Measurements from ENCODE around the gene ACE2.

ACE2 gene

DNA sequence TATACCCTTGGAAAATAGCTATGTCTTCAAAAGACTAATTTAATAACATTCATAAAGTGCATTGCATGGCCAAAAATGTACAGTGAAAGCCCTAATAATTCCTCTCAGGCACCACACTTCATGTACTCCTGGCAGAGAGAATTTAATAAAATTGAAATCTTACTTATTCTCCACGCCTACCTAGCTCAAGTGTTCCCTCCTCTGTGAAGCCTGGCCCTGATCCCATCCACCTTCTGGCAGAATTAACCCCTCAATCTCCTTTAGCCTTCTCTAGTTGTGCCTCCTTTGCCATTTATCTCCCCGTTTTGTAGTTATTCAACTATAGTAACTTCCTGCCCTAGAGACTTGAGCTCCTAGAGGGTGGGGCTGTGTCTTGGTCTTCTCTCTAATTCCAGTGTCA, 26.7 kb downstream of the ACE2 start:
- no peak for DNase-seq (ENCODE audit: low read depth)

DNA sequence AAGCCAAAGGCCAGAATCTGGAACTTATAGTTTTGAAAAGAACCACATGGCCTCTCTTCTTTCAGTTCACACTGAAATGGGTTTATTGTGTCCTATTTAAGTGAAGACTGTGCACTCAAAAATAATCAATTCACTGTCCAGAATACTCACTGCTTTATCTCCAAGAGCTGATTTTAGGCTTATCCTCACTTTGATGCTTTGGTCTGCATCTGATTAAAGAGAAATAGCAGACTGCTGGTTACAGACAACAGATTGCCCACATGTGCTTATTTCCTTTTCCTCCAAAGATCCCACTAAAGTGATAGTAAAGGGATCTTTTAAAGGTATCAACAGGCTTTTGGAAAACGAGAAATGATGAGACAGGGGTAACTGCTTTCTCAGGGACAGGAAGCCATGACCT, 30.6 kb downstream of the ACE2 start:
- DNase-seq (ENCODE audit: low read depth), result no peak

DNA sequence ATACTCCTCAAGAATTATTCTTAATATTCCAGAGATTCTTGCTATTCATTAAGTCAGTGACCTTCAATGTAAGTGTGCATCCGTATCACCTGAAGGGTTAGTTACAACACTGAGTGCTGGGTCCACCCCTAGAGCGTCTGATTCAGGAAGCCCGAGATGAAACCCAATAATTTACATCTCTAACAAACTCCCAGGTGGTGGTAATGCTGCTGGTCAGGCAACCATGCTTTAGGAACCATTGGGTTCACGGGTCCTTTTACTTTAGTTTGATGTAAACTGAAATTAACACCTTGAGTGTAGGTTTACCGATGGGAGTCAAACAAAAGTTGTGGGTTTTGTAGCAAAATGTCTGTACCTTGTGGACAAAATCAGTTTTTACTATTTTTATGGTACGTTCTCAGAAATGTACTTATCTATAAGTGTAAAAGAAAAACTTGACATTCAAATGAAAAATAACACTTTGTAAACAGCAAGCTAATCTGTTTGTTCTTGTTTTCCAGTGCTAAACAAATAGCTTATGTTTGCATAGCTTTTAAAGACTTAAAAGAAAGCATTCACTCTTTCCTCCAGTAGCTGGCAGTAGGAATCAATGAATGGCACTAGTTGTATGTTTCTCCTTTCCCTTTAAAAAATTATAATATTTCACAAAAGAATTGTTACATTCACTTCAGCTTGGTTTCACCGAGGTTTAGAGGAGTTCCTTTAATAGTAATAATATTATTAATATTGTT, 32.7 kb downstream of the ACE2 start:
- no peak for DNase-seq (ENCODE audit: low read depth)

DNA sequence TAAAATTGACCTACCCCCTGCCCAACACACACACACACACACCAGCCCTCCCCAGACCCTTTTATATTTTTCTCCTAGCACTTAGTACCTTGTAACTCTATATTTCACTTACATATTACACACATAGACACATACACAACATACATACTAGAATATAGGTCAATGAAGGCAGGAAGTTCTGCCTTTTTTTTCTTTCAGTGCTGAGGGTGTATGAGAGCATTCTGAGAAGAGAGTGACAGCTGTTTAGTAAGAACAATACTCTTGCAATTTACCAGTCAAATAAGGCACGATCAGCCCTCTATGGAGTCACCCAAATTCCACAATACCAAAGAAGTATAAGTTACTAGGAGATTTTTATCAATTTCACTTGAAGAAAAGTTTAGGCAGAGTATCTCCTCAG, 33.5 kb downstream of the ACE2 start:
- no peak for DNase-seq (ENCODE audit: low read depth)

DNA sequence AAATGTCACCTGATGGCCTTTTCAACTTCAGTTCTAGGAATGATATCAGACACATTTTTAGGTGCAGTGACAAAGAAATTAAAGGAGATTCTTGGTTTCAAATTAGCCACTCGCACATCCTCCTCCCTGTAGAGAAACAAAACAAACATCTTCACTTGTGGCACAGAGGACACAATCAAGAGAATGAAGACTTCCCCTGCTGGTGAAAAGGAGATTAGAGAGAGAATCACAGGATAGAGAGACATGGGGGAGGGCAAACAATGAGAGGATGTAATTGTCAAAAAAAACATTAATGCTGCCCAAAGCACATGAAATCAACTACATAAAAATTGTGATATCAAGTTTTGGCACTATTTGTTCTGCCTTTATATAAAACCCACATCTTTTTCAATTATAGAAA, 34.5 kb downstream of the ACE2 start:
- no peak for DNase-seq (ENCODE audit: low read depth)

DNA sequence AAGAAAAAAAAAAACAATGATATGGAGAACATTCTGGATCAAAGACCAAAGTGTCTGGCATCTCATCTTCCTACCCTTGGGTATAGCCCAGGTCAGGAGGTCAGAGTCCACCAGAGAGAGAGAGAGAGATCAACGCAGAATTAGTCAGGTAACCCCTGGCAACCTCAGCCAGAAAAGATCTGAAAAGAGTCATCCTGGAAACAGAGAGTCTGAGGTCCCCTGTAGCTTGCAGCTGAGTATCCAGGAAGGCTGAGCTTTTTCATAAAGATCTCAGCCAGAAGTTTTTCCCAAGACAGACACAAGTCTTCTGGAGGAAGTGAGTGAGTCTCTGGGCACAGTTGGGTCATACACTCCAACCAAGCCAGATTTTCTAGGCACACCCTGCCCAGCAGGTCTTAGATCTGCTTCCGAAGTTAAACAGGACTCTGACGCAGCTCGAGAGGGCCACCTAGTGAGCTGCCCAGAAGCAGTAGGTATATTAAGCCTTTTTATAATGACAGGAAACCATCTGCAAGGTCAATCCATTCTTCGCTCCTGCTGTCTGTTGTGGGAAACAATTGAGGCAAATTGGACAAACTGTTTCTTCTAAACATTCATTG, 35.7 kb downstream of the ACE2 start:
- DNase-seq (ENCODE audit: low read depth), result no peak

DNA sequence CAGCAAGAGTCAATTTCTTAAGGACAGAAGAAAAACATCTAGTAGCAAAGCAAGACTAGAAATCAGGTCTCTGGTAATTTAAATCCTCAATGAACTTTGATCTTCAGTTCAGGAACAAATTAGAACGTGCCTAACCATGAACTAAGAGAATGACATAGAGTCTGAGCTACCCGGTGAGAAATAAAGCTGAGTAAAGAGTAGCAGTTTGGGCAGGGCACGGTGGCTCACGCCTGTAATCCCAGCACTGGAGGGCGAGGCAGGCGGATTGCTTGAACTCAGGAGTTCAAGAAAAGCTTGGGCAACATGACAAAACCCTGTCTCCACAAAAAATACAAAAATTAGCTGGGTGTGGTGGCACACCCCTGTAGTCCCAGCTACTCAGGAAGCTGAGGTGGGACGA, 37.7 kb downstream of the ACE2 start:
- DNase-seq (ENCODE audit: low read depth), result no peak

DNA sequence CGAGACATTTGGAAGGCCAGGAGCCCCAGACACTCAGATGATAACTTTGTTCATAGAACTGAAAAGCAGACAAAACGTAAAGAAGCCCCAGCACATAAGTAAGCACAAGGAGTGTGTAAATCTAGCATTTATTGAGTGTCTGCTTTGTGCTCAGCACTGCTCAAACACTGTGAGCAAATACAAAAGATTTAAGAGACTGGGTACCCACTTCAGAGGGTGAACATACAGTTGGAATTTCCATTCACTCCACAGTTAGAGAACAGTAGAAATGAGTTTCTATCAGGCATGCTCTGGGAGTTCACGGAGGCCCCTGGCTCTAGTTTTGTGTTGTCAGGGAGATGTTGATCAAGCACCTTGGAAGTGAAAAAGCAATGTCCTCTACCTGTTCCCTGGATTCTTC, 39.8 kb downstream of the ACE2 start:
- DNase-seq (ENCODE audit: low read depth), result no peak

DNA sequence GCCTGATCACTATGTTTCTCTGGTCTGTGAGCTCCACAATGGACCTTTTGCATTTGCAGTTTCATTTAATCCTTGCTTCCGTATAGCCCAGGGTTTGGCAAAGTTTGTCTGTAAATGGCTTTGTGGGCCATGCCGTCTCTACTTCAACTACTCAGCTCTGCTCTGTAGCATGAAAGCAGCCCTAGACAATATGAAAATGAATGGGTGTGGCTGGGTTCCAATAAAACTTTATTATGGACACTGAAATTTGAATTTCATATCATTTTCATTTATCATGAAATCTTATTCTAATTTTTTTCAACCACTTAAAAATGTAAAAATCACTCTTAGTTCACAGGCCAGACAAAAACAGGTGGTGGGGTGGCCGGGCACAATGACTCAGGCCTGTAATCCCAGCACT, 41.5 kb downstream of the ACE2 start:
- no peak for DNase-seq (ENCODE audit: low read depth)

DNA sequence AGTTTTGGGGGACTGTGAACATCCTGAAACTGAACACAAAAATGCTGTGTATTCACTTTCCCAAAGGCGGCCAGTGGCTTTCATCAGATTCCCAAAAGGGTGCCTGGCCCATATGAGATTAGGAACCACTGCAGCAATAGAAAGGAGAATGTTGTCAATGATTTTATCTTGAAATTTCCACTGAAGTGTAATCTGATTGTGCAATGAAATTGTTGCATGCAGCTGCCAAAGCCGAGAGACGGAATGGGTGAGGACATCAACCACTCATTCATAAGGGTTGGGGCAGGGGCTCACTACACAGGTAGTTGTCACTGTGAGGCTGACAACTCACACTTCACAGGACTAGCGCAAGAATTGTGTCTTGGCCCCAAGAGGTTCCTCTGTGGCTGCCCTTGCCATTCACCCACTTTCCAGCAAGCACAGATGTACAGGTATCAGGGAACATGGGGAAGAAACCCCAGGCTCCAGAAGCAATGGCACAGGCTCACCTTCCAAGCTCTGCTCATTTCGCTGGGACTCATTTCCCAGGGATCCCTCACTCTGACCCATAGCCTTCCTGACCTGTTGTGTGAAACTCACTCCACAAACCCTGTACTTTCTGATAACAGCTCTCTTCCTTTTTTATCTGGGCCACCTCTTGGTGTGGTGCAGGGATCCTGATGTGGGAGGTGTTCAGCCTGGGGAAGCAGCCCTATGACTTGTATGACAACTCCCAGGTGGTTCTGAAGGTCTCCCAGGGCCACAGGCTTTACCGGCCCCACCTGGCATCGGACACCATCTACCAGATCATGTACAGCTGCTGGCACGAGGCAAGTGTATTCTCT, 51.4 kb downstream of the ACE2 start:
- DNase-seq (ENCODE audit: low read depth), result no peak

DNA sequence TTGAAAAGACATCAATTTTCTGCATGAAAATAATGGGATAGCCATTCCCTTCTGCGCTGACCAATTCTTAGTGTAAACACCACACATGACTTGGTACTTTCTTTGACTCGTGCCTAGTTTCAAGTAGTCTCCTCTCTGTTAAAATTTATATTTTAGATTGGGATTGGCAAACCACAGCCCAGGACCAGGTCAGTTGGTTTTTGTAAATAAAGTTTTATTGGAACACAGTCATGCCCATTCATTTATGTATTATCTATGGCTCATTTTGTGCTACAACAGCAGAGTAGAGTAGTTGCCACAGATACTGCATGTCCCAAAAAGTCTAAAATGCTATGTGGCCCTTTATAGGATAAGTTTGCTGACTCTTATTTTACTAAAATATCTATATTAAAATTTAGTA, 53.4 kb downstream of the ACE2 start:
- no peak for DNase-seq (ENCODE audit: low read depth)

DNA sequence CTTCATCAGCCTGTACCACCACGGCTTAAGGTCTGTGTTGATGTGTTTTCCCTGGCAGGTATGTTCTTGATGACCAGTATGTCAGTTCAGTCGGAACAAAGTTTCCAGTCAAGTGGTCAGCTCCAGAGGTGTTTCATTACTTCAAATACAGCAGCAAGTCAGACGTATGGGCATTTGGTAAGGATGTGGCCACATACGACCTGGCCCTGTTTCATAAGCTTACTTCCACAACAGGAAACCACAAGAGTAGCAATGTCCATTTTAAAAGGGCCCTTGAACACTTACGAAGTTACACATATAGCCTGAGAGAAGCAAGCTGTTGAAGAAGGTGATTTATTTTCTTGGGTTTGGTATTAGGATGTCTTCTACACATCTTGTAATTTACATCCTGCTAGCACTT, 54.0 kb downstream of the ACE2 start:
- no peak for DNase-seq (ENCODE audit: low read depth)

DNA sequence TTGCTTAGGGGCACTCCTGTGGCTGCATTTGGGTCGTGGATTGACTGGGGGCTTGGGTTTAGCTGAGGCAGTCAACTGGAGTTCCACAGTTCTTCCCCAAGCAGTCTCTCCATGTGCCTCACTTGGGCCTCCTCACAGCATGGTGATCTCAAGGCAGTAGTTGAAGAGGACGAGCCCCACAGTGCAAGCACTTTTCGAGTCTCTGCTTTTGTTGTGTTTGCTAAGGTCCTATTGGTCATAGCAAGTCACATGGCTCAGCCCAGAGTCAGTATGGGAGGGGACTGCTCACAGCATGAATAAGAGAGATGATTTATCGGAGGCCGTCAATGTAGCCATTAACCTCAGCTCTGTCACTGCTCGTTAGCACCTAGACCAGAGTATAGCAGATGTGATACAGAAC, 70.4 kb downstream of the ACE2 start:
- no peak for DNase-seq (ENCODE audit: low read depth)

DNA sequence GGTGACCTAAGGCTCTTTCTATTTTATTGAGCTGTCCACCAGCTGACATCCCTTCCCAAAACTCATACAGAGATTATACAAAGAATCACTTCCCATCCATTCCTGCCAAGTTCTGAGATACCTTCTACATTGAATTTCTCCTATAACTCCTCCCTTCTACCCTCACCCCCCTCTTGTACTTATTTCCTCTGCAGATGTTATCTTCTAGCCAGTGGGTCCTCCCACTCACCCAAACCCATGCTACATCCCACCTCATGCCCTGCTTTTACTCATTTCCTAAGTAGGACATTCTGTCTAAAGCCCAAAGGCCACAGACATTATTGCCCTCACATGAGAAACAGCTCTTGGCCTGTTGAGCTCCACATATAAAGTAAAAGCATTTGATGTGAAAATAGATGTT, 71.6 kb downstream of the ACE2 start:
- DNase-seq (ENCODE audit: low read depth), result no peak

DNA sequence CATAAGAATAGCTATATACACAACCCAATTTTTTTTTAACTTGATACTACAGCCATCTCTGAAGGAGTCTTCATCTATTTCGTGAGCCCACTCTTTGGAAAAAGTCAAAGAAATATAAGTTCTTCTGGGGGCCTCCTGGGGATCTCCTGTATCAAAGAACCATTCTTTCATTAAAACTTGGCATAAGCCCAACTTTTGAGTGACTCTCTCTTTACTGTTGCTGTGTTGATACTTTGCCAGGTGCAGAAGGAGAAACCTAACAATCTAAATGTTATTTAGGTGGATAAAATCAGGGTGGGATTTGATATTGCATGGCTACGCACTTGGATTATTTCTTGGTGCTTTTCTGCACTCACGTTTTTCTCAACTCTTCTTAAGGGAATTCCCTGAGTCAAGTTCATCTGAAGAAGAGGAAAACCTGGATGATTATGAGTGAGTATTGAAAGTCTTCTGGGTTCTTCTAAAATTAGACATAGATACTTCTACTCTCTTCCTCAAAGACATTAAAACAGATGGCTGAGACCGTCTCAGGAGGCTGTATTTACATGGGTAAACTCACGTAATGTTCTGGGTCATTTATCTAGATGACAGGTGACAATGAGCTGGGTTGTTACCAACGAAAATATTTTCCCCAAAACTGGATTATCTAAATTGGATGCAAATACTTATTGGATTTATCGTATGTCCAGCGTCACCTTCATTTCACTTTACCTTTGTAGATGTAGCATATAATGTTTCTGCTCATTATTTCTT, 74.9 kb downstream of the ACE2 start:
- DNase-seq (ENCODE audit: low read depth), result no peak

DNA sequence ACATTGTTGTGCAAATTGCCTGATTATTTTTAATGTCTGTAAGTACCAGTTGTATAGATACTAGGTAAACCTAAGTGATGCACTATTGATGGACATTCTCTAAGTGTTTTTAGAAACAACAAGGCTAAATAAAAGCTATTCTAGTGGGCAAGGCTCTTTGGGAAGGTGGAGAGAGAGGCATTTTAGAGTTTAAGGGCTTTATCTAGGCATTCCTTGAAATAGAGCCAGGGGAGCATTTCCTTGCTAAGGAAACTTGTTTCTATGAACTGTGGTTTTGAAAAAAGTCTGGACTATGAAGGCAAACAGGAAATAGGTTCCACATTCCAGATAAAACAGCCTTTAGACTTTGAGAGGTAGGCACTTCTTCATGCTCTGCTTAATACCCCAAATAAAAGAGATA, 76.3 kb downstream of the ACE2 start:
- no peak for DNase-seq (ENCODE audit: low read depth)

DNA sequence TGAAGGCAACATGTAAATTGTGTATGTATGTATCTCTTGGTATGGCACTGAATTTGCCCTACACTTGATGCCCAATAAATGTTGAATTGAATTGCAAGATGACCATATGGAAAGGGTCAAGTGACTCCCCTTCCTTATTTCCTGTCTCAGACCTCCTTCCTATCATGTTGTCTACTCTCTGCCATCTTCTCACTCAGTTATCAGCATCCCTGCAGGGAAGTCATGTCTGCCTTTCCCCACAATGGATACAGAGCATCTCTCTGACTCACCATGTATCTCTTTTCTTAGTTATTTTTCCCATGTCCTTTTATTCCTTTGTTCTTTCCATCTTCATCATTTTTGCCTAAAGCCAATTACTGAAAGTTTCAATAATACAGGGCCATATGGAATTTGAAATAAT, 77.7 kb downstream of the ACE2 start:
- DNase-seq (ENCODE audit: low read depth), result no peak

DNA sequence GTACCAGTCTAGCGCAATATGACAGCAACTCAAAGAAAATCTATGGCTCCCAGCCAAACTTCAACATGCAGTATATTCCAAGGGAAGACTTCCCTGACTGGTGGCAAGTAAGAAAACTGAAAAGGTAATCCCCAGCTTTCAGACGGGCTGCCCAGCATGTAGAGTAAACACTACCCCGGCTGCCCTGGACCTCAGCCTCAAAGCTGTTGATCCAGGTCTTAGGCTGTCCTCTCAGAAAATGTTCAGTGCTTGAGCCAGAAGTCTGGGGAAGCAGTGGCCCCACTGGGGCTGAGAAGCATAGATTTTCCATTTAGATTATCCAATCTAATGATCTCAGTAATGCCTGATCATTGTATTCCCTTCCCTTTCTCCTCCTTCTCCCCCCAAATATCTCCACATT, 78.3 kb downstream of the ACE2 start:
- DNase-seq (ENCODE audit: low read depth), result no peak

DNA sequence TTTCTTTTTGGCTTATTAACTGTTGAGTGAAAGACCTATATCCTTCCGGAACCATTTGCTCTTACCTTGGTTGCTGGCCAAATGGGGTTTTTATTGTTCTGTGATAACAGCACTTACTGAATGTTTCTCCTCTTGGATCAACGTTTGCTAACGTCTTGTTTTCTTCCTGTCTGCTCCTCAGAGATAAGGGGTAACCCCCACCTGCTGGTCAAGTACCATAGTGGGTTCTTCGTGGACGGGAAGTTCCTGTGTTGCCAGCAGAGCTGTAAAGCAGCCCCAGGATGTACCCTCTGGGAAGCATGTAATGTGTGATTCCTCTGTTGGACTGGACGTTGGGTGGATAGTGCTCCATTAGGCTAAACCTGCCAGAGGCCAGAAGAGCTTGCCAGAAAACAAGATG, 84.8 kb downstream of the ACE2 start:
- no peak for DNase-seq (ENCODE audit: low read depth)

DNA sequence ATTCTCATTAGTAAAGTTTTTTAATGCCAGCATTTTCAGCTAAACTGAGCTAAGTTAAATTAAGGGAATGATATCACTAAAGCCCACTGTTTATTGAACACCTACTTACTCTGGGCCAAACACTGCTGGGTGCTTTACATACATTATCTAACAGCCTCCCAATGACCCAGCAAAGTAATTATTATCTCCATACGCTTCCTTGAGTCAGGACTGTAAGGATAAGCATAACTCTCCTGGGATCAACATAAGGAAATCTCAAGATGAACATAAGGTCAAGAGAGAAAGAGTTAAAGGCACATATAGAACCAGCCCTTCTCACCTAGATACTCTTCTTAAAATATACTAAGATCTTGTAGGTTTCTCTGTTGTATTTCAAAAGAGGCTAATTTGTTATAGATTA, 86.5 kb downstream of the ACE2 start:
- DNase-seq (ENCODE audit: low read depth), result no peak

DNA sequence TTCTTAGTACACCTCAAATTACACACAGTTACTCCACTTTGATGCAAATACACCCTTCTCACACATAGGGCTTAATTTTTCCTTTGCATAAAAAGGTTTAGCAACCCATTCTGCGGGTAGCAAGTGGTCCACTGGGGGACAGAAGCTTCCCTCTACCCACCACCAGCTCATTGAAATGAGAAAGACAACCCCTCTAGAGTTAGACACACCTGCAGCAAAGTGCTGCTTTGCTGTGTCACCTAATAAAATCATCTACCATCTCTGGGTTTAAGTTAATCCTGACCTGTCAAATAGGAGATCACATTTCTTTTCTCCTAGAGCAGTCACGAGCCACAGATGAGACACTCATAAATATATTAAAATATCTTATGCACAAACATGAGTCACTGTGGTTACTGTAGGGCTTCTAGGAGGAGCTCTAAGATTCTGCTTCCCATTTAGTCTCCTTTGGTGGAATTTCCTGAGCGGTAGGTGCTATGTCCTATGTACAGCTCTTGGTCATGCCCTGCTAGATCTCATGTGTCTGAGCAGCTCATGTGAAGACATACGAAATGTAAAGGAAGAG, 88.3 kb downstream of the ACE2 start:
- DNase-seq (ENCODE audit: low read depth), result no peak

DNA sequence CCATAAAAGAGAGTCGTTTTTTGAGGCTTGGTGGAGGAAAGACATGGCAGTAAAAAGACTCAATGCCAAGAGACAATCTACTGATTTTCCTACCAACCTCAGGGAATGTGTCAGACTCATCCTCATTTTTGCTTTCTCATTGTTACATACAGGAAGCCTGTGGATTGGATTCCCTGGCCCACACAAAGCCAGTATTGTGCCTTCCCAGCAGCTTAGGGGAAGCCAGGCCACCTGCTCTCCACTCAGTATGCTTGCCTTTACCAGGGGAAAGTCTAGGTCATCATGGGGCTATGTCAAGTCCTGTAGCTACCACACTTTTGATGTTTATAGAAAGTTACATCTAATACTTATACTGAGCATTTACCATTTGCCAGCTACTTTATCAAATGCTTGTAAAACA, 89.2 kb downstream of the ACE2 start:
- no peak for DNase-seq (ENCODE audit: low read depth)
